Gastrocnemius medialis (tissue), 4 donors: ENCODE data around the gene SSBP2.

Experiments
- CTCF ChIP-seq, 5 experiments: fragments of 450-650 bp in 3 of 5; fragments of 200-600 bp in 2 of 5; sonication (generic) in 2 of 5; IDR thresholded peaks in 4 of 5; conservative IDR thresholded peaks in 1 of 5; 1 replicate in 4 of 5; 2 replicates in 1 of 5; pipeline ENCODE4 v1.5.1; 2016 to 2019; ENCODE audit warnings: antibody characterized with exemption in 5 of 5, mild to moderate bottlenecking in 3 of 5, moderate library complexity in 3 of 5
- POLR2A ChIP-seq, 2 donors: fragments of 450-650 bp; IDR thresholded peaks; one replicate each; pipeline ENCODE4 v1.6.1; 2017; ENCODE audit warnings: antibody characterized with exemption in 2 of 2, mild to moderate bottlenecking in 2 of 2, moderate library complexity in 2 of 2

DNA sequence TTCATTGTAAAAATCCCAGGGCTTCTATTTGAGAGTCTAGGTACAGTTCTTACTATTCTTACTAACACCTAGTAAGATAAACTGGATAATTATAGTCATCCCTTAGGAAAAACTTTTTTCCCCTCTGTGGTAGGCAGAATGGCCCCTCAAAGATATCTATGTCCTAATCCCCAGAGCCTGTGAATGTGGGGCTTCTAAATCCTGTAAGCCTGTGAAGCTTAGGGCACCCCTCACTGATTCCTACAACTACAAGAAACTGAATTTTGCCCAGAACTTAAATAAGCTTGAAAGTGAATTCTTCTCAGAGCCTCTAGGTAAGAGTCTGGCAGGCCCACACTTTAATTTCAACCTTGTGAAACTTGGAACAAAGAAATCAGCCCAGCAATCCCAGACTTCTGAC, 226.9 kb downstream of the SSBP2 start:
- TF ChIP-seq CTCF (IDR thresholded peaks at IDR 0.05 in 4 of 5, conservative IDR thresholded peaks at IDR 0.05 in 1 of 5) (no peak), POLR2A (IDR thresholded peaks at IDR 0.05) (no peak)
